ENCODE results near the gene FUBP1.

FUBP1 gene

DNA sequence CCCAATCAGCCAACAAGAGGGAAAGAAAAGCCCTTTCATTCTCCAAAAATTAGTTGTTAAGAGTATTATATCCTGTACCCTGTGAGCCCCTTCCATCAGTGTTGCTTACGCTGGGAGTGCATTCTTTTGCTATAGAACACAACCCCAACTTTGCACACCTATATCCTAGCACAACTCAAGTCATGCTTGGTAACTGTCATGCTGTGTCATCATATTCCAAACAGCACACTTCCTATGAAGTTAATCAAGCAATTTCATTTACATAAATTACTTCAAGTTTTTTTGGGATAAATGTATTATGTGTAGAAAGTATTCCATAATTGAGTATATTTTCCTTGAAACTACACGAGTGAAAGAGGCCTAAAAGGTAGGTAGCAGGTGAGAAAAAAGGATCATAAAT lies 20.0 kb downstream of the FUBP1 start:
- H3K4me3 ChIP-seq (ENCODE audit: insufficient read length, low read depth) = no peak overlapping the region
- H3K4me1 ChIP-seq (ENCODE audit: insufficient read depth, insufficient read length) = no peaks in the 10 kb centered on the region
- DNase-seq (ENCODE audit: low read depth, low spot score) = no peak
- H3K9ac ChIP-seq (ENCODE audit: insufficient read length, low read depth) = no peak overlapping the region
- no peaks in the 10 kb centered on the region for H3K9me3 ChIP-seq (ENCODE audit: insufficient read depth, low read length)
- no peak for TF ChIP-seq YY1 (IDR thresholded peaks at IDR 0.05; ENCODE audit: insufficient read depth, insufficient read length)
- TF ChIP-seq SUZ12 (IDR thresholded peaks at IDR 0.05; ENCODE audit: extremely low read depth, insufficient read depth, insufficient read length) = no peak
- no peak for TF ChIP-seq ZNF274 (IDR thresholded peaks at IDR 0.05; ENCODE audit: low read depth, low read length)
- peaks cover 100% of the 10 kb centered on the region for H3K36me3 ChIP-seq (ENCODE audit: insufficient read depth, insufficient read length, low read length)
- H3K27me3 ChIP-seq (ENCODE audit: insufficient read depth, insufficient read length) = no peaks in the 10 kb centered on the region

DNA sequence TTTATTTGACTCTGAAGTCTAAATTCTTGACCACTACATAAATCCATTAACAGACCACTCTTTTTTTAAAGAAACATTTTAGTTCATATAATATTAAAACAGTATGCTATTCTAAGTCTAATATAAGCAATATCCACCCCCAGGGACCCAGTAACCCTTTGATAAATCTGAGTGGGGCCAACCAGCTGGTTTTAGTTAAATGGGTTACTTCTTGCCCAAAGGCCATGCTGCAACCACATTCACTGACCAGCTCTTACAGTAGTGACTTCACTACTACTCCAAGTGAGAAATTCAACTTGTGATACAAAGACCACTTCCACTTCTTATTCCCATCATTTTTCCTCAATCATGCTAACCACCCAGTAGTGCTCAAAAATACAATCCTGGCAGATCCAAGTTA lies 20.5 kb downstream of the FUBP1 start:
- Histone ChIP-seq H3K4me1 (ENCODE audit: insufficient read depth, insufficient read length) (no peaks in the 10 kb centered on the region), H3K9me3 (ENCODE audit: insufficient read depth, low read length) (no peaks in the 10 kb centered on the region), H3K4me3 (ENCODE audit: insufficient read length, low read depth) (no peak overlapping the region), H3K36me3 (ENCODE audit: insufficient read depth, insufficient read length, low read length) (peaks cover 100% of the 10 kb centered on the region), H3K27me3 (ENCODE audit: insufficient read depth, insufficient read length) (no peaks in the 10 kb centered on the region), H3K9ac (ENCODE audit: insufficient read length, low read depth) (no peak overlapping the region)
- DNase-seq (ENCODE audit: low read depth, low spot score) = no peak
- TF ChIP-seq YY1 (IDR thresholded peaks at IDR 0.05; ENCODE audit: insufficient read depth, insufficient read length) (no peak), SUZ12 (IDR thresholded peaks at IDR 0.05; ENCODE audit: extremely low read depth, insufficient read depth, insufficient read length) (no peak), ZNF274 (IDR thresholded peaks at IDR 0.05; ENCODE audit: low read depth, low read length) (no peak)

DNA sequence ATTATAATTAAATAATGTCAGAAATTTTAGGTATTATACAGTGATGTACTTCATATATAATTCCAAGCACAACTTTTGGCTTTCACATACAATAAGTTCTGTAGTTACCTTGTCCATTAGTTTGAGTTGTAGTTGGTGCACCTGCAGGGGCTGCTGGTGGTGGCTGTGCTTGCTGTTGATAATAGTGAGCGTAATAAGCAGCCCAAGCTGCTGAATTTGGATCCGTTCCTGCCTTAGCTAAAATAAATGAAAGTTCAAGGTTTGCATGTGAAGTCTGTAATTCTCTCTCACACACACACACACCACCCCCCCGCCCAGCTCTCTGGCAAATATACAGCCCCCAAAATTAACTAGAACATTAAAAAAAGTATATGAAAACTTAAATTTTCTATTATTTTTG lies 22.4 kb downstream of the FUBP1 start:
- Histone ChIP-seq H3K36me3 (ENCODE audit: insufficient read depth, insufficient read length, low read length) (peaks cover 100% of the 10 kb centered on the region), H3K9me3 (ENCODE audit: insufficient read depth, low read length) (no peaks in the 10 kb centered on the region), H3K4me3 (ENCODE audit: insufficient read length, low read depth) (no peak overlapping the region), H3K9ac (ENCODE audit: insufficient read length, low read depth) (no peak overlapping the region), H3K4me1 (ENCODE audit: insufficient read depth, insufficient read length) (no peaks in the 10 kb centered on the region), H3K27me3 (ENCODE audit: insufficient read depth, insufficient read length) (no peaks in the 10 kb centered on the region)
- TF ChIP-seq SUZ12 (IDR thresholded peaks at IDR 0.05; ENCODE audit: extremely low read depth, insufficient read depth, insufficient read length) (no peak), ZNF274 (IDR thresholded peaks at IDR 0.05; ENCODE audit: low read depth, low read length) (no peak), YY1 (IDR thresholded peaks at IDR 0.05; ENCODE audit: insufficient read depth, insufficient read length) (no peak)
- no peak for DNase-seq (ENCODE audit: low read depth, low spot score)

- Histone ChIP-seq H3K4me1 (ENCODE audit: insufficient read depth, insufficient read length) (no peaks in the 10 kb centered on the region), H3K36me3 (ENCODE audit: insufficient read depth, insufficient read length, low read length) (peaks cover 100% of the 10 kb centered on the region), H3K27me3 (ENCODE audit: insufficient read depth, insufficient read length) (no peaks in the 10 kb centered on the region), H3K9ac (ENCODE audit: insufficient read length, low read depth) (no peak overlapping the region), H3K9me3 (ENCODE audit: insufficient read depth, low read length) (no peaks in the 10 kb centered on the region), H3K4me3 (ENCODE audit: insufficient read length, low read depth) (no peak overlapping the region)
- no peak for TF ChIP-seq YY1 (IDR thresholded peaks at IDR 0.05; ENCODE audit: insufficient read depth, insufficient read length)
- TF ChIP-seq SUZ12 (IDR thresholded peaks at IDR 0.05; ENCODE audit: extremely low read depth, insufficient read depth, insufficient read length) = no peak
- no peak for TF ChIP-seq ZNF274 (IDR thresholded peaks at IDR 0.05; ENCODE audit: low read depth, low read length)
- no peak for DNase-seq (ENCODE audit: low read depth, low spot score)
Measured at GRCh38 chr1:77955709-77956108, 23.2 kb downstream of the FUBP1 start.

DNA sequence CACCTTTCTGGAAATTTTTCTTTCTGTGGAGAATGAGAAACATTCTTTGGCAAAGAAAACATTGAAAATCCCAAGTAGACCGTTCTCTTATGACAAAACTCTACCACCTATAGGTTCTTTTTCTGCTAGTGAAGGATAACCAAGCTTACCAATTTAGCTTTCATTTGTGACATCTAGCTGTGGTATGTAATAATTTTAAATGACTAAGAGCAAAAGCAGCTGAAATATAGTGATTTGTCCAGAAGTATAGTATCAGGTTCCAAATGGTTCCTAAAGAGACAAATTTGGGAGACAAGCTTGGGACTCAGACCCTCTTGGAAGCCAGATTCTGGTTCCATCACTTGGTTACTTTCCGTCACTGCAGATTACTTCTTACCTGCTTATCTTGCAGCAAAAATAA lies 24.4 kb downstream of the FUBP1 start:
- H3K36me3 ChIP-seq (ENCODE audit: insufficient read depth, insufficient read length, low read length) = peaks cover 100% of the 10 kb centered on the region
- no peak for TF ChIP-seq SUZ12 (IDR thresholded peaks at IDR 0.05; ENCODE audit: extremely low read depth, insufficient read depth, insufficient read length)
- TF ChIP-seq YY1 (IDR thresholded peaks at IDR 0.05; ENCODE audit: insufficient read depth, insufficient read length) = no peak
- TF ChIP-seq ZNF274 (IDR thresholded peaks at IDR 0.05; ENCODE audit: low read depth, low read length) = no peak

DNA sequence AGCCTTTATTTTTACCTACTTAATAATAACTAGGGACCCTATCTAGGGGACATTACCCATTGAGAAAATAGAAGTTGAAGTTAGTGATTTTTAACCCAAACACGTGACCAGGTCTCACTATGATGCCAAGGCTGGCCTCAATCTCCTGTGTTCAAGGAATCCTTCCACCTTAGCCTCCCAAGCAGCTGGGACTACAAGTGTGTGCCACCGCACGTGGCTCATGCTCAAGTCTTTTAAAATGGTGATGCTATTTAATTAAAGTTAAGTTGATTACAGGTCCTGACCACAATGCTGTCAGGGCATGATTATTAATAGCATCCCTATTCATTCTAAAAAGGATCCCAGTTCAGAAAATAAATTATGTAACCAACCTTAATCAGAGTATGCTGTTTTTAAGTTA lies 25.0 kb downstream of the FUBP1 start:
- Histone ChIP-seq H3K27me3 (ENCODE audit: insufficient read depth, insufficient read length) (no peaks in the 10 kb centered on the region), H3K4me1 (ENCODE audit: insufficient read depth, insufficient read length) (no peaks in the 10 kb centered on the region), H3K9ac (ENCODE audit: insufficient read length, low read depth) (no peak overlapping the region), H3K36me3 (ENCODE audit: insufficient read depth, insufficient read length, low read length) (peaks cover 100% of the 10 kb centered on the region), H3K4me3 (ENCODE audit: insufficient read length, low read depth) (no peak overlapping the region), H3K9me3 (ENCODE audit: insufficient read depth, low read length) (no peaks in the 10 kb centered on the region)
- DNase-seq (ENCODE audit: low read depth, low spot score) = no peak
- TF ChIP-seq SUZ12 (IDR thresholded peaks at IDR 0.05; ENCODE audit: extremely low read depth, insufficient read depth, insufficient read length) (no peak), YY1 (IDR thresholded peaks at IDR 0.05; ENCODE audit: insufficient read depth, insufficient read length) (no peak), ZNF274 (IDR thresholded peaks at IDR 0.05; ENCODE audit: low read depth, low read length) (no peak)

More for the DNA sequence above, 24.4 kb downstream of the FUBP1 start:
- H3K27me3 ChIP-seq (ENCODE audit: insufficient read depth, insufficient read length) = no peaks in the 10 kb centered on the region
- DNase-seq (ENCODE audit: low read depth, low spot score) = no peak
- no peaks in the 10 kb centered on the region for H3K4me1 ChIP-seq (ENCODE audit: insufficient read depth, insufficient read length)
- no peaks in the 10 kb centered on the region for H3K9me3 ChIP-seq (ENCODE audit: insufficient read depth, low read length)
- H3K4me3 ChIP-seq (ENCODE audit: insufficient read length, low read depth) = no peak overlapping the region
- no peak overlapping the region for H3K9ac ChIP-seq (ENCODE audit: insufficient read length, low read depth)

DNA sequence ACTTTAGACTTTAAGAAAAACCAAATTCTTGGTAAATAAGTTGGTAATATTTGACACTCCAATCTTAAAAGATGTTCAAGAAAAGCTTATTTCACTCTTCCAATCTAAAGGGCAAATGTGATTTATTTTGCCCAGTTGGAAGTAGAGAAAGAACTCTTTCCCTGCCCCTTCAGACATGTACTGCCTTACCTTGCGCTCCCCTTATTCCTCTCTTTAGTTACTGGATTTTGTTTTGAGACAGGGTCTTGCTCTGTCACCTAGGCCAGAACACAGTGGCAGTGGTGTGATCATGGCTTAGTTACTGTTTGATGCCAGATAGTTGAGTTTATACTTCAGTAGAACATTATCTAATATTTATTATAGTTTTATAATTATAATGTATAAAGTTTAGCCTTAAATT lies 27.5 kb downstream of the FUBP1 start:
- Histone ChIP-seq H3K4me1 (ENCODE audit: insufficient read depth, insufficient read length) (no peaks in the 10 kb centered on the region), H3K9ac (ENCODE audit: insufficient read length, low read depth) (no peak overlapping the region), H3K4me3 (ENCODE audit: insufficient read length, low read depth) (no peak overlapping the region), H3K9me3 (ENCODE audit: insufficient read depth, low read length) (no peaks in the 10 kb centered on the region), H3K36me3 (ENCODE audit: insufficient read depth, insufficient read length, low read length) (peaks cover 100% of the 10 kb centered on the region), H3K27me3 (ENCODE audit: insufficient read depth, insufficient read length) (no peaks in the 10 kb centered on the region)
- no peak for TF ChIP-seq ZNF274 (IDR thresholded peaks at IDR 0.05; ENCODE audit: low read depth, low read length)
- TF ChIP-seq SUZ12 (IDR thresholded peaks at IDR 0.05; ENCODE audit: extremely low read depth, insufficient read depth, insufficient read length) = no peak
- TF ChIP-seq YY1 (IDR thresholded peaks at IDR 0.05; ENCODE audit: insufficient read depth, insufficient read length) = no peak
- no peak for DNase-seq (ENCODE audit: low read depth, low spot score)

Data from NT2/D1 (cell line).